ENCODE measurements around the gene GYPC.

The GYPC gene

DNA sequence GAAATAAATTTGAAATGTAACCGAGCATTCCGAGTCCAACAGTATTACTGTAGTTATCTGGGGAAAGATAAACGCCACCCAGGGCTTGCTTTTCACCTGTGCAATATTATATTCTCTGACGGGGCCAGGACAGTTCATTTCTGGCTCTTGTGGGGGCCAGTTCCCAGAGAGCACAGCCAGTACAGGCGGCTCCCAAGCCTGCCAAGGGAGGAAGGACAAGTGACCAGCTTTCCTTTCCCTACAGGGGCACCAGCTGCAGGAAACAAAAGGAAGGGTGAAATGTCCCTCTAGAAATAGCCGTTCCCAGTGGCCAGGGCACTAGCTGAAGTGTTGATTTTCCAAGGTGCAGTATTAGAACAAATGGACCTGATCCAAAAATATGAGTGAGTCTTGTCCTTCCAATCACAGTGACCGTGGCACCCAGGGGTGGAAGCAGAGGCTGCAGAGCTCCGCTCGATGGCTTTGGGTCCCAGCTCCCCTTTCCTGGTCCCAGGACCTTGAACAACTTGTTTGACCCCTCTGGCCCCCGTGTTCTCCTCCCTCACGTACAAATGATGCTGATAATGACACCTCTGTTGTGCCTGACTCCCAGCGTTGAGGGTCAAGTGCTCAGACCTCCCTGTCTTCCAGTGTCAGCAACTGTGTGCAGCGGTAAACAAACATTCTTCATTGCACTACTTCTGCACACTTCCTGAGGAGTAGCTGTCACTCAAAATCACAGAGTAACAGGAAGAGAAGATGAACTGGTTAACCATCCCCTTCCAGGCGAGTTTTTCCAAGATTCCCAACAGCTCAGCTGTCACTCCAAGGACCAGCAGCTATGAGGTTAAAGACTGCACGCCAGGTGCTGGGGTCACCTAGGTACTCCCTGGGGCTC, 40.9 kb downstream of the GYPC start:
- no peak for TF ChIP-seq CTCF (IDR thresholded peaks at IDR 0.05; ENCODE audit: low read depth, low read length)
- no peak overlapping the region for H3K4me3 ChIP-seq (ENCODE audit: low read depth, low read length)

GRCh38 chr2:126698376-126698775, 42.4 kb downstream of the GYPC start:
- TF ChIP-seq CTCF (IDR thresholded peaks at IDR 0.05; ENCODE audit: low read depth, low read length): no peak
- no peak overlapping the region for H3K4me3 ChIP-seq (ENCODE audit: low read depth, low read length)

GRCh38 chr2:126699018-126699417, 43.1 kb downstream of the GYPC start:
- TF ChIP-seq CTCF (IDR thresholded peaks at IDR 0.05; ENCODE audit: low read depth, low read length): no peak
- H3K4me3 ChIP-seq (ENCODE audit: low read depth, low read length): no peak overlapping the region

DNA sequence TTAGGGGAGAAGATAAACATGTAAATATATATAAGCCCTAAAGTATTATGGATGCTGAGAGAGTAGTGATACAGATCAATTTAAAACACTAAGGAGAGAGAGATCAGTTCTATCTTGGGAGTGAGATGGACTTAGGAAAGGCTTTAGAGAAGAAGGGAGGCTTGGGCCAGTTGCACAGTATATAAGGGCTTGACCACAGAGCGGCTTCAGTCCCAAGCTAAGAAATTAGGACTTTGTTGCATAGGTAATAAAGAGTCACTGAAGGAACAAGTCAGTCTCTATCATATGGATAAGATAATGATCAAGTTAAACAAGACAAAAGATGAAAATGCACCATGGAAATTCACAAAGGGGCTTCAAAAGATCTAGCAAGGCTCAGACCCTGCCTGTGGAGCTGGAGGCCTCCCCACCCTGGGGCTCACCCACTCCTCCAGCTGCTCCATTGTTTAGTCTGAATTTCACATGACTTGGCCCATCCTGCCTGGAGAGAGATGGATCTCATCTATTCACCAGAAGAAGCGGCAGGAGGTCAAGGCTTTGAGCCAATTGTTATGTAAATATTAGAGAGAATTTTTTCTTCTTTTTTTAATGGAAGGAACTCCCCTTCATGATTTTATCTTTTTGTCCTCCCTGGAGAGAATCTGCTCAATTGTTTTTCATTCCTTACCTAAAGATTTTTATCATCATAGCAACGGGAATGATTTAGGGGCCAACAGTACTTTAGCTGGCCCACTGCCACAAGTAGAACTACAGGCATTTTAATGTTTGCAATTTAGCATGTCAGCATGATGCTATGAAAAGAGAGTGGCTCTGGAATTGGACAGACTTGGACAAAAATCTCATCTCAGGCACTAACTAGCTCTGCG, 44.0 kb downstream of the GYPC start:
- TF ChIP-seq CTCF (IDR thresholded peaks at IDR 0.05; ENCODE audit: low read depth, low read length): no peak
- H3K4me3 ChIP-seq (ENCODE audit: low read depth, low read length): no peak overlapping the region

- no peak overlapping the region for H3K4me3 ChIP-seq (ENCODE audit: low read depth, low read length)
- no peak for TF ChIP-seq CTCF (IDR thresholded peaks at IDR 0.05; ENCODE audit: low read depth, low read length)
These were observed 44.7 kb downstream of the GYPC start for GRCh38 chr2:126700677-126701076.

DNA sequence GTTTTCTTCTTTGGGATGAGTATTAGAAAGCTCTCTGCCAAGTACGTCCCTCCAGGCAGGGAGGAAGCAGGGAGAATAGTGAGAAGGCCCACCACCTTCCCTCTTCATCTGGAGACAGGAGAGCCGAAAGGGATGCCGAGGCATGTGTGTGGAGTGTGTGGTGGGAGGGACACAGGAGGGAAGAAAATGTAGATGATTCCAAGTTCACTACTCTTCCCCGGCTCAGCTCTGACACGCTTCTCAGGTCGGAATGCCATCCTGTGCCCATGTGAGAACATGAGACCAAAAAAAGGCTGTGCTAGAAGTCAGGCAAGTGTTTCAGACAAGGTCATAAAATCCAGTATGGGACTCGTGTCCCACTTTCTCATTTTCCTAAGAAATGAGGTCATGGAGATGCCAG, 47.4 kb downstream of the GYPC start:
- no peak for TF ChIP-seq CTCF (IDR thresholded peaks at IDR 0.05; ENCODE audit: low read depth, low read length)
- H3K4me3 ChIP-seq (ENCODE audit: low read depth, low read length): no peak overlapping the region

Measured in WI38 (cell line).